Calu3 (cell line): ENCODE measurements around the gene FBXW8. TPM values are rescaled to one million over a fixed set of nuclear protein-coding genes. Genes with fewer than 3 reads are reported as not detected.
A peak's percentile ranks its signal among the peaks of the same experiment; 100 is the strongest.
"Not testable (repeated sequence)": the region's sequence is repeated elsewhere in the genome, so short reads cannot be mapped to it uniquely, and the experiment has no call there.

Source experiments
- BruUV-seq: library from RNA; stranded (reverse); fragments of 400-500 nt; replicated peaks from 2 replicates; lab custom pipeline; 2021; lab: Mats Ljungman, UMichigan
- CTCF ChIA-PET: fragments of 300-600 bp; sonication (Branson Sonifier 250); formaldehyde crosslinking; loops from one replicate; lab custom pipeline; 2022; ENCODE audit warnings: antibody characterized with exemption; lab: Charles Lee
- DNase-seq: peaks from one replicate; pipeline ENCODE4 v3.0.0; 2022
- H3K27ac Mint-ChIP-seq: one replicate; pipeline ENCODE4 v1.8.0; 2022; ENCODE audit warnings: mixed read lengths; ENCODE audit not compliant: unreplicated experiment
- H3K27me3 Mint-ChIP-seq: one replicate; pipeline ENCODE4 v1.8.0; 2022; ENCODE audit warnings: mixed read lengths; ENCODE audit not compliant: unreplicated experiment
- H3K36me3 Mint-ChIP-seq: one replicate; pipeline ENCODE4 v1.8.0; 2022; ENCODE audit warnings: mild to moderate bottlenecking, moderate library complexity, mixed read lengths; ENCODE audit not compliant: insufficient read depth, unreplicated experiment
- H3K4me1 Mint-ChIP-seq: one replicate; pipeline ENCODE4 v1.8.0; 2022; ENCODE audit warnings: mild to moderate bottlenecking, low read depth, mixed read lengths; ENCODE audit not compliant: unreplicated experiment
- H3K4me3 Mint-ChIP-seq: one replicate; pipeline ENCODE4 v1.8.0; 2022; ENCODE audit warnings: mild to moderate bottlenecking, low read depth, moderate library complexity, mixed read lengths; ENCODE audit not compliant: unreplicated experiment
- H3K9me3 Mint-ChIP-seq: one replicate; pipeline ENCODE4 v1.8.0; 2022; ENCODE audit warnings: low read depth, mixed read lengths; ENCODE audit not compliant: unreplicated experiment
- CTCF ChIP-seq: fragments of 200-600 bp; IDR thresholded peaks from one replicate; pipeline ENCODE4 v1.8.0; 2022; ENCODE audit warnings: antibody characterized with exemption; ENCODE audit not compliant: unreplicated experiment
- intact Hi-C: fragments of 100-400 bp; cut with micrococcal nuclease; formaldehyde crosslinking; loops from one replicate; pipeline ENCODE4 v1.10.0; 2022; ENCODE audit not compliant: unreplicated experiment
- total RNA-seq: library from RNA; stranded (reverse); gene quantifications from 2 replicates; pipeline ENCODE4 v1.2.3, GENCODE V29; 2022

FBXW8 gene
- total RNA-seq, 1 experiment from 2014 or later = 18.2 TPM

GRCh38 chr12:117054279-117054678 is 143.5 kb downstream of the FBXW8 start:
- H3K9me3 Mint-ChIP-seq = no peaks in the 10 kb centered on the region
- H3K27me3 Mint-ChIP-seq = no peaks in the 10 kb centered on the region
- no peak for DNase-seq
- no TSS peak for BruUV-seq
- H3K4me3 Mint-ChIP-seq = no peak overlapping the region
- peak overlapping the region; percentile 25 for H3K27ac Mint-ChIP-seq
- intact Hi-C loops = no loop called here
- H3K36me3 Mint-ChIP-seq = peaks cover 95% of the 10 kb centered on the region
- CTCF ChIA-PET = no interaction called here
- H3K4me1 Mint-ChIP-seq = peaks cover 35% of the 10 kb centered on the region
- no peak for TF ChIP-seq CTCF

GRCh38 chr12:117057626-117058025 is 146.9 kb downstream of the FBXW8 start:
- H3K27me3 Mint-ChIP-seq, BruUV-seq, intact Hi-C loops, H3K4me3 Mint-ChIP-seq, H3K9me3 Mint-ChIP-seq, CTCF ChIA-PET, DNase-seq: not testable (repeated sequence)
- Mint-ChIP-seq H3K27ac (peak overlapping the region; percentile 36), H3K36me3 (peaks cover 90% of the 10 kb centered on the region), H3K4me1 (peaks cover 43% of the 10 kb centered on the region)

GRCh38 chr12:117058442-117059072 is 147.8 kb downstream of the FBXW8 start:
- no peaks in the 10 kb centered on the region for H3K27me3 Mint-ChIP-seq

GRCh38 chr12:117059156-117059555 is 148.4 kb downstream of the FBXW8 start:
- Mint-ChIP-seq H3K4me1 (peaks cover 44% of the 10 kb centered on the region), H3K27me3 (no peaks in the 10 kb centered on the region), H3K9me3 (no peaks in the 10 kb centered on the region), H3K27ac (peak overlapping the region; percentile 72), H3K36me3 (peaks cover 91% of the 10 kb centered on the region), H3K4me3 (no peak overlapping the region)
- intact Hi-C loops = no loop called here
- no TSS peak for BruUV-seq
- CTCF ChIA-PET = no interaction called here
- DNase-seq = no peak
- no peak for TF ChIP-seq CTCF

More at GRCh38 chr12:117058442-117059072, 147.8 kb downstream of the FBXW8 start:
- Mint-ChIP-seq H3K9me3 (no peaks in the 10 kb centered on the region), H3K36me3 (peaks cover 90% of the 10 kb centered on the region), H3K4me1 (peaks cover 42% of the 10 kb centered on the region), H3K27ac (peak overlapping the region; percentile 72), H3K4me3 (no peak overlapping the region)
- CTCF ChIA-PET = no interaction called here
- intact Hi-C loops = no loop called here
- TF ChIP-seq CTCF = no peak
- no TSS peak for BruUV-seq
- no peak for DNase-seq

GRCh38 chr12:117060246-117060928 is 149.6 kb downstream of the FBXW8 start:
- BruUV-seq = no TSS peak
- DNase-seq = no peak
- no peaks in the 10 kb centered on the region for H3K9me3 Mint-ChIP-seq
- intact Hi-C loops = no loop called here
- H3K27me3 Mint-ChIP-seq = no peaks in the 10 kb centered on the region
- peaks cover 92% of the 10 kb centered on the region for H3K36me3 Mint-ChIP-seq
- H3K4me3 Mint-ChIP-seq = no peak overlapping the region
- TF ChIP-seq CTCF = no peak
- H3K4me1 Mint-ChIP-seq = peaks cover 56% of the 10 kb centered on the region
- CTCF ChIA-PET = no interaction called here
- peak overlapping the region; percentile 43 for H3K27ac Mint-ChIP-seq
